GM19467 (cell line): Measurements from ENCODE around the gene SAE1.

Source experiments
- ATAC-seq: cut with Tn5 transposase; IDR thresholded peaks from one replicate; pipeline ENCODE4 v1.9.1; 2021; ENCODE audit warnings: mild to moderate bottlenecking, moderate library complexity; ENCODE audit not compliant: unreplicated experiment

The SAE1 gene

GRCh38 chr19:47105874-47106273, 24.8 kb upstream of the SAE1 start:
- no peak for ATAC-seq

- ATAC-seq, result no peak
Observed at GRCh38 chr19:47106821-47107201, 23.8 kb upstream of the SAE1 start.

- ATAC-seq, result no peak
Observed at GRCh38 chr19:47107202-47107952, 23.3 kb upstream of the SAE1 start.

GRCh38 chr19:47107953-47108746, 22.5 kb upstream of the SAE1 start:
- no peak for ATAC-seq

GRCh38 chr19:47109177-47109540, 21.5 kb upstream of the SAE1 start:
- ATAC-seq, result no peak

- no peak for ATAC-seq
Observed at GRCh38 chr19:47109541-47110375, 20.9 kb upstream of the SAE1 start.

- no peak for ATAC-seq
Observed at GRCh38 chr19:47110521-47111005, 20.1 kb upstream of the SAE1 start.

- no peak for ATAC-seq
Observed at GRCh38 chr19:47111006-47111621, 19.5 kb upstream of the SAE1 start.

GRCh38 chr19:47111682-47112165, 18.9 kb upstream of the SAE1 start:
- ATAC-seq, result no peak

GRCh38 chr19:47112166-47112996, 18.3 kb upstream of the SAE1 start:
- peak; percentile 8 for ATAC-seq

- ATAC-seq, result peak; percentile 78
Observed at GRCh38 chr19:47112997-47113849, 17.4 kb upstream of the SAE1 start, which contains the start of gene ZC3H4. ZC3H4 (minus strand) TSS chr19:47113776; CDS start chr19:47112584, 1,192 bp downstream.

- ATAC-seq, result no peak
Observed at GRCh38 chr19:47113850-47114651, 16.6 kb upstream of the SAE1 start.

GRCh38 chr19:47120470-47121067, 10.1 kb upstream of the SAE1 start:
- ATAC-seq, result no peak

- no peak for ATAC-seq
Observed at GRCh38 chr19:47122359-47123335, 8.0 kb upstream of the SAE1 start.

- ATAC-seq, result no peak
Observed at GRCh38 chr19:47123406-47123805, 7.2 kb upstream of the SAE1 start.

- no peak for ATAC-seq
Observed at GRCh38 chr19:47124937-47125668, 5.5 kb upstream of the SAE1 start.
